ENCODE results near the gene HS6ST2.

GRCh38 chrX:132900633-132901293 lies 57.7 kb downstream of the HS6ST2 start:
- no peak for TF ChIP-seq CTCF (IDR thresholded peaks at IDR 0.05; ENCODE audit: low read depth, low read length, missing input control)
- no peak for TF ChIP-seq EGR1 (IDR thresholded peaks at IDR 0.05; ENCODE audit: low read depth in 2 of 2)
- TF ChIP-seq YY1 (IDR thresholded peaks at IDR 0.05): no peak
- no peak for TF ChIP-seq ATF3 (IDR thresholded peaks at IDR 0.05)
- TF ChIP-seq RAD21 (IDR thresholded peaks at IDR 0.05): no peak
- TF ChIP-seq MAX (IDR thresholded peaks at IDR 0.05): no peak
- no peak for TF ChIP-seq SP1 (IDR thresholded peaks at IDR 0.05)
